Karpas-422 (cell line): Measurements from ENCODE around the gene SMNDC1. TPM values are rescaled to one million over a fixed set of nuclear protein-coding genes. Genes with fewer than 3 reads are reported as not detected.

Source experiments
- DNase-seq: peaks from one replicate; pipeline ENCODE4 v3.0.0-alpha.2; 2015
- H2AFZ ChIP-seq: fragments of 200-600 bp; sonication (generic); 2 replicates; pipeline ENCODE4 v1.6.1; 2014; ENCODE audit warnings: antibody characterized with exemption, low read length, mixed read lengths
- H3K27ac ChIP-seq: fragments of 200-600 bp; sonication (generic); 2 replicates; pipeline ENCODE4 v1.5.1; 2014; ENCODE audit warnings: mild to moderate bottlenecking, low read length, moderate library complexity
- H3K27me3 ChIP-seq: fragments of 200-600 bp; sonication (generic); 2 replicates; pipeline ENCODE4 v1.6.1; 2014; ENCODE audit warnings: low read length, mixed read lengths
- H3K36me3 ChIP-seq: fragments of 200-600 bp; sonication (generic); 2 replicates; pipeline ENCODE4 v1.6.1; 2014; ENCODE audit warnings: low read length, mixed read lengths; ENCODE audit not compliant: insufficient read depth
- H3K4me1 ChIP-seq: fragments of 200-600 bp; sonication (generic); 2 replicates; pipeline ENCODE4 v1.6.1; 2014; ENCODE audit warnings: mild to moderate bottlenecking, low read length, mixed read lengths
- H3K4me2 ChIP-seq: fragments of 200-600 bp; sonication (generic); 2 replicates; pipeline ENCODE4 v1.6.1; 2014; ENCODE audit warnings: low read length, low read depth, mild to moderate bottlenecking; ENCODE audit not compliant: poor library complexity, severe bottlenecking
- H3K4me3 ChIP-seq: fragments of 200-600 bp; sonication (generic); 2 replicates; pipeline ENCODE4 v1.5.1; 2014; ENCODE audit warnings: mild to moderate bottlenecking, antibody characterized with exemption, low read length, mixed read lengths
- H3K79me2 ChIP-seq: fragments of 200-600 bp; sonication (generic); 2 replicates; pipeline ENCODE4 v1.6.1; 2014; ENCODE audit warnings: mild to moderate bottlenecking, low read length, mixed read lengths
- H3K9ac ChIP-seq: fragments of 200-600 bp; sonication (generic); 2 replicates; pipeline ENCODE4 v1.6.0; 2014; ENCODE audit warnings: low read length
- H3K9me2 ChIP-seq: fragments of 200-600 bp; sonication (generic), shearing (Covaris generic); replicated peaks from 2 replicates; pipeline ENCODE4 v1.6.0; 2014; ENCODE audit warnings: mild to moderate bottlenecking, low read length, moderate library complexity; ENCODE audit not compliant: insufficient read depth
- H3K9me3 ChIP-seq: fragments of 300-700, 200-600 bp; sonication (generic); 2 replicates; pipeline ENCODE4 v1.6.1; 2014; ENCODE audit warnings: low read length, mixed read lengths
- H4K20me1 ChIP-seq: fragments of 200-600 bp; sonication (generic); 2 replicates; pipeline ENCODE4 v1.6.1; 2014; ENCODE audit warnings: mild to moderate bottlenecking, antibody characterized with exemption, low read length, low read depth; ENCODE audit not compliant: insufficient read depth
- total RNA-seq: library from RNA; depleted of rRNA; stranded (reverse); fragments of >200 nt; shearing (Covaris generic); gene quantifications from 2 replicates; pipeline ENCODE4 v1.2.3, GENCODE V29; 2014; ENCODE audit warnings: low replicate concordance

The SMNDC1 gene
- total RNA-seq, 1 experiment from 2014 or later, result 26.1 TPM

DNA sequence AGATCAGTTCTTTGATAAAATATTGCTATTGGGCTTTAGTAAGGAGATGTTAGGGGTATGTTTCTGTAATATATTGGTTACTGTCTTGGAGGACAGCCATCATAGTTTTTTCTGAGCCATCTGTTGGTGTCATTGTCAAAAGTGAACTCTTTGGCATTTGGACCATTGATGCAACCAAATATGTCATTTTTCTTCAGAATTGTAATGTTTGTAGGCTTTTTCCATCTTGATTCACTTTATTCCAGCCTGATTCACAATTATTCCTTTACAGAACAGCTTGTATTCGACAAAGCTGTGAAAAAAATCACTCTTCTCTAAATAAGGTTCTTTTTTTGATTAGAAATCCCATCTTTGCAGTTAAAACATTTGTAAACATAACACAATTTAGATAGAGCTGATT lies 37.4 kb downstream of the SMNDC1 start:
- no peaks in the 10 kb centered on the region for H3K36me3 ChIP-seq
- H3K9me2 ChIP-seq, result no peaks in the 10 kb centered on the region
- DNase-seq, result no peak
- no peaks in the 10 kb centered on the region for H3K9me3 ChIP-seq
- no peaks in the 10 kb centered on the region for H3K27me3 ChIP-seq
- H4K20me1 ChIP-seq, result no peaks in the 10 kb centered on the region; the same call in 1 of the 2 replicates
- no peaks in the 10 kb centered on the region for H3K4me1 ChIP-seq
- no peak overlapping the region for H2AFZ ChIP-seq
- no peak overlapping the region for H3K4me3 ChIP-seq
- H3K4me2 ChIP-seq, result no peak overlapping the region
- no peak overlapping the region for H3K27ac ChIP-seq
- H3K9ac ChIP-seq, result no peak overlapping the region
- no peaks in the 10 kb centered on the region for H3K79me2 ChIP-seq

DNA sequence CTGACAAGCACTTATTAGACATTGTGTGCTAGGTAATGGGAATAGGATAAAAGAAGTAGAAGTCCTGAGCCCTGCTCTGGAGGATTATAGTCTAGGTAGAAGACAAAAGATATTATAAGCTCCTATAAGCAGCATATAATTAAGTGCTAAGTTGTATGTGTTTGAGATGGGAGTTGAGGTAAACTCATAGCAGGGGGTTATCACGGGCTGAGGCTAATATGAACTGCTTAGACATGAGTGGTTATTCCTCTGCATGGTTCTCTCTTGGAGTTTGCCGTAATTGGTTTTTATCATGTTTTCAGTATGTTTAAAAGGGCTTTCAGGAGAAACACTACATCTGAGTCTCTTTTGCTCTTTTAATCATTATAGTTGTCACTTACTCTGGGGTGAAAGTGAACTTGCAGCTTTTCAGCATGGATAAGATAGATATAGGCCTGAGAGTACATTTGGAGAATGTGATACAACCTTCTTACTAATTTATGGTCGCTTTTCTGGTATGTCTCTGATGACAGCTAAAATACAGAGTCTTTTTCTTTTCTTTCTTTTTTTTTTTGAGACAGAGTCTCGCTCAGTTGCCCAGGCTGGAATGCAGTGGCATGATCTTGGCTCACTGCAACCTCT lies 39.0 kb downstream of the SMNDC1 start:
- H3K4me2 ChIP-seq, result no peak overlapping the region
- H3K79me2 ChIP-seq, result no peaks in the 10 kb centered on the region
- no peaks in the 10 kb centered on the region for H3K4me1 ChIP-seq
- H3K9me3 ChIP-seq, result no peaks in the 10 kb centered on the region
- no peaks in the 10 kb centered on the region; the same call in 1 of the 2 replicates for H4K20me1 ChIP-seq
- H3K4me3 ChIP-seq, result no peak overlapping the region
- no peaks in the 10 kb centered on the region for H3K9me2 ChIP-seq
- no peak overlapping the region for H3K9ac ChIP-seq
- H3K36me3 ChIP-seq, result no peaks in the 10 kb centered on the region
- H2AFZ ChIP-seq, result no peak overlapping the region
- no peaks in the 10 kb centered on the region for H3K27me3 ChIP-seq
- no peak for DNase-seq
- H3K27ac ChIP-seq, result no peak overlapping the region

DNA sequence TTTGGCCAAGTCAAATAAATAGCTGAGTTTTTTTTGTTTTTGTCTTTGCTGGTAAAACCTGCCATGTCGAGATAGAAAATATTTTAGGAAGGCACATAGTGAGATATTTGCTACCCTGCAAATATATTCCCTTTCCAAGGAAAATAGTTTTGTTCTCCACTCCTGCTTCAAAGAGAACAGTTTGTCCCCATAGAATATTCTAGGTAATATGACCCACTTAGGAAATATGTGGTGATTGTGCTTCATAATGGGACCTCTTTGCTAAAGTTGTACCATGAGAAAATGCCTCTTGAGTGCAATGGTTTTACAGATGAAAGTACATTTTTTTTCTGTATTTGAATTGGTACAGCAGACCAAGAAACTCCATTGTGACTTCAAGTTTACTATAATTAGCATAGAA lies 41.6 kb downstream of the SMNDC1 start:
- no peak for DNase-seq
- no peak overlapping the region for H3K27ac ChIP-seq
- H3K9me3 ChIP-seq, result no peaks in the 10 kb centered on the region
- no peak overlapping the region for H3K4me2 ChIP-seq
- H3K4me3 ChIP-seq, result no peak overlapping the region
- H3K9ac ChIP-seq, result no peak overlapping the region
- no peak overlapping the region for H2AFZ ChIP-seq
- no peaks in the 10 kb centered on the region for H3K27me3 ChIP-seq
- no peaks in the 10 kb centered on the region for H4K20me1 ChIP-seq
- no peaks in the 10 kb centered on the region for H3K4me1 ChIP-seq
- no peaks in the 10 kb centered on the region for H3K79me2 ChIP-seq
- H3K9me2 ChIP-seq, result no peaks in the 10 kb centered on the region
- H3K36me3 ChIP-seq, result no peaks in the 10 kb centered on the region

DNA sequence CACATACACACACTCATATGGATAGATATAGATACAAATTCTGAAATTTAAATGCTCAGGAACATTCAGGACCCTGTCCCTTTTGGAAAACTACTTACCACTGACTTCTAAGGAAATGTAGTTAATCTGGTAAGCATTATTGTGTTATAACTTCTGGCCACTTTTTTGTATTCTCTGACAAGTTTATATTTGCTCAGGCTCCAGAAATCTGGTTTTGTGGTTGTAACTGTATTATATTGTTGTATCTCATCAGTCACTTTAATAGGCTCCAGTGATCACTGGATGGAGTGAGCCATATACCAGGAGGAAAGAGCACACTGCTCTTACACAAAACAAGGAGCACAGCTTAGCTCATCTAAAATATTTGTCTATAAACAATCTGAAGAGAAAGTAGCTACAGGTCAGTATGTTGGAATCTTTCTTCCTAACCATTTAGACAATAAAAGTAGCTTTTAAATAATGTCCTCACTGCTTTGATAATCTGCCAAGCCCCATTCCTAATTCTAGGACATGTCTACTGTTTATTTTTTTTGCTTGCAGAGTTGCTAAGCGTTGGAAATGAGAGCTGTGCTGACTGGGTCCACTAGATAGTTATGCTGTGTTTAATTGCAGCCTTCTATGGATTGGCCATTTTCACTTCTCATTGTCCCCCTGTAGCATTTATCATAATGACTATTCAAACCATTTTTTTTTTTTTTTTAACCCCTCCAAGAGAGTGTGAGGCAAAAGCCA lies 43.8 kb downstream of the SMNDC1 start:
- Histone ChIP-seq H3K27me3 (no peaks in the 10 kb centered on the region), H3K4me2 (no peak overlapping the region), H3K27ac (no peak overlapping the region), H2AFZ (no peak overlapping the region), H3K4me1 (no peaks in the 10 kb centered on the region), H3K9ac (no peak overlapping the region), H3K9me2 (no peaks in the 10 kb centered on the region), H3K36me3 (no peaks in the 10 kb centered on the region), H3K79me2 (no peaks in the 10 kb centered on the region), H3K9me3 (no peaks in the 10 kb centered on the region), H3K4me3 (no peak overlapping the region), H4K20me1 (no peaks in the 10 kb centered on the region)
- no peak for DNase-seq

DNA sequence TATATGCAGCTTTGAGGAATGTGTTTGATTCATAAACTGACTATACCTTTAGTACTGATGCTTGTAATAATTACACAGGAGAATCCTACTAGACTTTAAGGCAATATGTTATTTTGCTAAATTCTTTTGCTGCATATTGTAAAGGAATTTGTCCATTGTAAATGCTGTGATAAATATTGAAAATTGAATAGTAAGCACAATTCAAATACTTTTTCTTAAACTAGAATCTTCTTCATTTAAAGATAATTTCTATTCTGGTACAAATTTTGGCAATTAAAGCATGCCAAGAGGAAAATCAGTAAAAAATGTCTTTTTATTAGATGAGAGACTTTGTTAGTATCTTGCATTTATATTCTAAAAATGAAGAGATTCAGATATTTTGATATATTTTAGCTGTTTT lies 45.4 kb downstream of the SMNDC1 start:
- no peaks in the 10 kb centered on the region for H3K9me3 ChIP-seq
- no peak overlapping the region for H2AFZ ChIP-seq

DNA sequence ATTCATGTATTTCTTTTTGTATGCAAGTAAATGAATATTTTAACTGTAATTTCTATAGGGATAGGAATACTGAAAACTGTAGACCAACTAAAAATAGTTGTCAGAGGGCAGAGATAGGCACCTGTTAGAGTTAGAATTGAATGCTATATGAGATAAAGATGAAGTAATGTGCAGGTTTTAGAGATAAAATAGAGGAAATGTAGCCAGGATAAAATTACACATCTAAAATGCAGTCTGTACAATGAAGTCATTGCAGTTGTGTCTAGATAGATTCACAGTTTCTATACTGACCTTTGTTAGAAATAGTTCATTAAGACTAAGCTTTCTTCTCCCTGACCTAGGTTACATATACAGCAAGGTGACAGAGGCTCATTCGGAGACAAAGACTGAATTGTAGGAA lies 46.2 kb downstream of the SMNDC1 start:
- H4K20me1 ChIP-seq, result no peaks in the 10 kb centered on the region
- H3K9ac ChIP-seq, result no peak overlapping the region
- no peaks in the 10 kb centered on the region for H3K36me3 ChIP-seq
- H3K27me3 ChIP-seq, result no peaks in the 10 kb centered on the region
- no peak overlapping the region for H3K27ac ChIP-seq
- no peak overlapping the region for H3K4me2 ChIP-seq
- DNase-seq, result no peak
- H2AFZ ChIP-seq, result no peak overlapping the region
- H3K9me3 ChIP-seq, result no peaks in the 10 kb centered on the region
- H3K9me2 ChIP-seq, result no peaks in the 10 kb centered on the region
- no peaks in the 10 kb centered on the region for H3K4me1 ChIP-seq
- no peaks in the 10 kb centered on the region for H3K79me2 ChIP-seq
- no peak overlapping the region for H3K4me3 ChIP-seq

More for the DNA sequence above, 45.4 kb downstream of the SMNDC1 start:
- DNase-seq, result no peak
- H3K9me2 ChIP-seq, result no peaks in the 10 kb centered on the region
- no peak overlapping the region for H3K4me2 ChIP-seq
- H4K20me1 ChIP-seq, result no peaks in the 10 kb centered on the region
- no peak overlapping the region for H3K4me3 ChIP-seq
- H3K79me2 ChIP-seq, result no peaks in the 10 kb centered on the region
- H3K4me1 ChIP-seq, result no peaks in the 10 kb centered on the region
- H3K36me3 ChIP-seq, result no peaks in the 10 kb centered on the region
- no peak overlapping the region for H3K27ac ChIP-seq
- no peak overlapping the region for H3K9ac ChIP-seq
- no peaks in the 10 kb centered on the region for H3K27me3 ChIP-seq

DNA sequence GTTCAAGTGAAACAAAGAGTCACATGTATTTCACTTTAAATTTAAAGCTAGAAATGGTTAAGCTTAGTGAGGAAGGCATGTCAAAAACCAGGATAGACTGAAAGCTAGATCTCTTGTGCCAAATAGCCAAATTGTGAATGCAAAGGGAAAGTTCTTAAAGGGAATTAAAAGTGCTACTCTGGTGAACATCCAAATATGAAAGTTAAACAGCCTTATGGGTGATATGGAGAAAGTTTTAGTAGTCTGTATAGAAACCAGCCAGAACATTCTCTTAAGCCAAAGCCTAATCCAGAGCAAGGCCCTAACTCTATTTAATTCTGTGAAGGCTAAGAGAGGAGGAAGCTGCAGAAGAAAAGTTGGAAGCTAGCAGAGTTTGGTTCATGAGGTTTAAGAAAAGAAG lies 50.3 kb downstream of the SMNDC1 start:
- H3K9ac ChIP-seq, result no peak overlapping the region
- H3K4me3 ChIP-seq, result no peak overlapping the region
- no peak for DNase-seq
- no peak overlapping the region for H3K27ac ChIP-seq
- no peaks in the 10 kb centered on the region for H4K20me1 ChIP-seq
- H3K9me3 ChIP-seq, result no peaks in the 10 kb centered on the region
- H2AFZ ChIP-seq, result no peak overlapping the region
- H3K79me2 ChIP-seq, result no peaks in the 10 kb centered on the region
- H3K9me2 ChIP-seq, result no peaks in the 10 kb centered on the region
- H3K36me3 ChIP-seq, result no peaks in the 10 kb centered on the region
- H3K27me3 ChIP-seq, result no peaks in the 10 kb centered on the region
- H3K4me1 ChIP-seq, result no peaks in the 10 kb centered on the region
- no peak overlapping the region for H3K4me2 ChIP-seq

DNA sequence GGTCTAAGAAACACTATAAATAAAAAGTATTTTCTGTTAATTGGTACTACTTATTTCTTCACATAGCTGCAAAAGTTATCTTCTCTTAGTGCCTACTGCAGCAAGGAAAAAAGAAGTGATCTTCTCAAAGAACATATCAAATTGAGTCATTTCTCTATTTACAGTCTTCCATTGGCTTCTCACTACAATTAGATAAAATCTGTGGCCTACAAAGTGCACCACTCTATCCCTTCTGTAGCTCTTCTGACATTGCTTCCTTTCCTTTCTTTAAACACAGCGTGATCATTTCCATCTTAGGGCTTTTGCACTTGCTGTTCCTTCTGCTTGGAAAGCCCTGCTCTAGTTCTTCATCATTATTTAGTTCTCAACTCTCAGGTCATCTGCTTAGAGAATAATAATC lies 52.6 kb downstream of the SMNDC1 start:
- DNase-seq, result no peak
- no peaks in the 10 kb centered on the region for H3K79me2 ChIP-seq
- H3K36me3 ChIP-seq, result no peaks in the 10 kb centered on the region
- no peak overlapping the region for H3K4me3 ChIP-seq
- H4K20me1 ChIP-seq, result no peaks in the 10 kb centered on the region
- H3K27me3 ChIP-seq, result no peaks in the 10 kb centered on the region
- no peaks in the 10 kb centered on the region for H3K9me3 ChIP-seq
- H2AFZ ChIP-seq, result no peak overlapping the region
- H3K9me2 ChIP-seq, result no peaks in the 10 kb centered on the region
- no peaks in the 10 kb centered on the region for H3K4me1 ChIP-seq
- no peak overlapping the region for H3K4me2 ChIP-seq
- no peak overlapping the region for H3K27ac ChIP-seq
- H3K9ac ChIP-seq, result no peak overlapping the region
